Measurements from ENCODE around the gene NHSL2.

The NHSL2 gene

DNA sequence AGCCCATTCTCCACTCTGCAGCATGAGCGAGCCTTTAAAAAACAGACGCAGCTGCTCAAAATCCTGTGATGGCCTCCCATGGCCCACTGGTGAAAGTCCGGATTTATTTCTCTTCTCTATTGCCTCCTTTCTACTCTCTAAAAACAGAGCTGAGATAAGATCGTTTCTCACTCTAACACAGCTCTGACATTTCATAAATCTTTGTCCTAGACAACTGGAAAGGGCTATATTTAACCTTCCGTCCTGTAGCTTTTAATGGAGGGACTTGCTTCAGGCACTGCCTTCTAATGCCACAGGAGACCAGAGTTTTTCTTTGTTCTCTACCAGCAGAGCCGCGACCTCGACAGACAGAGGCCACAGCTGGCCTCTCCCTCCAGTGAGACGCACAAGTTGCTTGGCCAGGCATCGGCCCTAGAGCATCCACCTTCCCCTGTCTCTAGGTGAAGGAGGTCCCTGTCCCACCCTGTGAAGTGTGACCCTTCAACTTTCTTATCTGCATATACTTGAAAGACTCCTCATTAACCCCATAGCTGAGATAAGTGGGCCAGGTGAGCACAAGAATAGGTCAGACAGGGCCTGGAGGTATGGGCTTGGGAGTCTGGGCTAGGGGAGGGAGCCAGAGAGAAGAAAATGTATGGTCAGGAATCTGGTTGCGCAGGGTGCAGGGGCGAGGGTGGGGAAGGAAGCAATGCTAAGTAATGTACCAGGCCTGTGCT is 171.1 kb downstream of the NHSL2 start:
- DNase-seq, result no peak

GRCh38 chrX:72083291-72083690 is 172.6 kb downstream of the NHSL2 start:
- no peak for DNase-seq

DNA sequence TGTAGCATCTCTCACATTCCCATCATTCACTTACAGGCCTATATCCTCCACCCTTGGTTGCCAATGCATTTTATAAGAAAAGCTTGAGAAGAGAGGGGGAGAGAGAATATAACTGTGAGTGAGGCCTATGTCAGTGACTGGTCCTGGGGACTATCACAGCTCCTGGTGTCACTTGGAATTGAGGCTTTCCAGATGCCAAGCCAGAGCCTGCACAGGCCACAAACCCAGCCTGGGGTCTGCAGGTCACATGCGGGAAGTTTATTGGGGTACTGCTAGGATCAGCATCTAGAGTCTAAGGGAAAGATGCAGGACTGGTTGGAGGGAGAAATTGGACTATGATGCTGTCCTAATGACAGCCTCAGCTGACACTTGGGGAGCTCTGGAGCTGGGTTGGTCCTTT is 173.5 kb downstream of the NHSL2 start:
- no peak for DNase-seq

GRCh38 chrX:72086995-72087394 is 176.3 kb downstream of the NHSL2 start:
- DNase-seq, result no peak

- DNase-seq, result no peak
Observed at GRCh38 chrX:72088761-72089160, 178.1 kb downstream of the NHSL2 start.

- DNase-seq, result no peak
Observed at GRCh38 chrX:72089254-72089653, 178.6 kb downstream of the NHSL2 start.

DNA sequence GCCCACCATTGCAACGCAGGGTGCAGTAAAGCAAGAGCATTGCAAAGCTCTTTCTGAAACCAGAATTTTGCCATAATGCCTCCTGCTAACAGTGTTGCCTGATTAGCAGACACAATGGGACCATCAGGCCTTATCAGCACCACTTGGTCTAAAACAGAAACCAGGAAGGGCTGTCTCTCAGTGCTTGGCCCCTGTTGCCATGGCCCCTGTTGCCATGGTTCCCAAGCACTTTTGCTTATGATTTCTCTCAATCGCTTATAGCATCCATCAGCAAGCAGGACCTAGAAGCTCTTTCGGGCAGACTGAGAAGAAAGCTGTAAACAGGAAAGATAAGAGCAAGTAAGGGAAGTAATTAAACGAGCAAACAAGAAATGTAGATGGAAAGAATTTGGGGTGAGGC is 184.2 kb downstream of the NHSL2 start:
- no peak for DNase-seq

DNA sequence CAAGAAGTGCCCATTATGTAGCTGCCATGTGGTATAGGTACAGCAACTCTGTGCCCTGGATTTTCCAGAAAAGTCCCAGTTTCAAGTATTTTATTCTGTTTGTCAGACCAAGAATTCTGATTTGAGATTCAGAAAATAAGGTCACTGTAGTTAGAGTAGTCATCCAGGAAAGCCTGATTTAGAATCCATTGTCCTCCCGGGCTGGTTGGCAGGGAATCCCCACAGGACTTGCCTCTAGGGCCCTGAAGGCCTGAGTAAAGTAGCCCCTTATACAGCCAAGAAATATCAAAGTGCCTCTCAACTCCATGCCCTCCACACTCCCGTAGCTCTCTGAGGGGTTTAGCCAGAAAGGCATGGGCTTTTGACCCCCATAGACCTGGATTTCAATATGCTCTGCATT is 184.7 kb downstream of the NHSL2 start:
- no peak for DNase-seq

- DNase-seq, result no peak
Observed at GRCh38 chrX:72097098-72097497, 186.5 kb downstream of the NHSL2 start.

- DNase-seq, result no peak
Observed at GRCh38 chrX:72100051-72100755, 189.6 kb downstream of the NHSL2 start.

GRCh38 chrX:72100824-72101351 is 190.2 kb downstream of the NHSL2 start:
- peak; percentile 76 for DNase-seq

DNA sequence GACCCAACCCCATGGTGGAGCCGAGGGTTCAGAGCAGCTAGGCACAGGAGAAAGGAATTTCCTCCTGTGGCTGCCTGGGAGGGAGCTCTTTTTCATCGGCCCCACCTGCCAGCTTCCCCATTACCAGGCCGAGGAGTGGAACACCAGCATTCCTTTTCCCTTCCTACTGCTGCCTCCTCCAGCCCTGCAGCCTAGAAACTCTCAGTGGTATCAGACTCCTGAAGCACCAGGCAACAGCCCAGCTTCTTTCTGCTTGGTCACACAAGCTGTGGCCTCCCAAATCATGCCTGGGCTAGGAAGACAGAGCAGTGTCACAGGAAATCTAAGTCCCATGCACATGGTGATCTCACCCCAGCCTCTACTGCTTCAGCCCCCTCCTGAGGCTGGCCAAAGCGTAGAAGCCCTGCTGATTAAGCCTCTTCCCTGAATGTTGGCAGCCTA is 191.0 kb downstream of the NHSL2 start:
- no peak for DNase-seq

DNA sequence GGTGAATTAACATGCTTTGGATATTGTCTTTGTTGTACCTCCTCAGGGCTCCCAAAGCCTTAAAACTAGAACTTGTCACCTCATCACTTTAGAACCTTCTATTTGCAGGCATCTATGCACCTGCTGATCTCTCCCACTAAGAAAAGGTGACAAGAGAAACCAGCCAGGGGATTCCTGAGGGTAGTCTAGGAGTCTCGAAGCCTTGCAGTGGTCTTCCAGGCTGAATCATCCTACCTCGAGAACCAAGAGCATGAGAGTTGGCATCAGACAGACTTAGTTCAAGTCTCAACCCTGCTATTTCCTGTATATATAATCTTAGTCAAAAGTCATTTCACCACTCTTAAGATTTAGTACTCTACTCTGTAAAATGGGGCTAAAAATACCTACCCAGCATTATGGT is 191.5 kb downstream of the NHSL2 start:
- DNase-seq, result no peak

GRCh38 chrX:72102760-72103159 is 192.1 kb downstream of the NHSL2 start:
- DNase-seq, result no peak

GRCh38 chrX:72105436-72105835 is 194.8 kb downstream of the NHSL2 start:
- no peak for DNase-seq

- no peak for DNase-seq
Observed at GRCh38 chrX:72107320-72107719, 196.7 kb downstream of the NHSL2 start.

GRCh38 chrX:72107841-72108595 is 197.4 kb downstream of the NHSL2 start:
- DNase-seq, result no peak

GRCh38 chrX:72108666-72109065 is 198.0 kb downstream of the NHSL2 start:
- no peak for DNase-seq

DNA sequence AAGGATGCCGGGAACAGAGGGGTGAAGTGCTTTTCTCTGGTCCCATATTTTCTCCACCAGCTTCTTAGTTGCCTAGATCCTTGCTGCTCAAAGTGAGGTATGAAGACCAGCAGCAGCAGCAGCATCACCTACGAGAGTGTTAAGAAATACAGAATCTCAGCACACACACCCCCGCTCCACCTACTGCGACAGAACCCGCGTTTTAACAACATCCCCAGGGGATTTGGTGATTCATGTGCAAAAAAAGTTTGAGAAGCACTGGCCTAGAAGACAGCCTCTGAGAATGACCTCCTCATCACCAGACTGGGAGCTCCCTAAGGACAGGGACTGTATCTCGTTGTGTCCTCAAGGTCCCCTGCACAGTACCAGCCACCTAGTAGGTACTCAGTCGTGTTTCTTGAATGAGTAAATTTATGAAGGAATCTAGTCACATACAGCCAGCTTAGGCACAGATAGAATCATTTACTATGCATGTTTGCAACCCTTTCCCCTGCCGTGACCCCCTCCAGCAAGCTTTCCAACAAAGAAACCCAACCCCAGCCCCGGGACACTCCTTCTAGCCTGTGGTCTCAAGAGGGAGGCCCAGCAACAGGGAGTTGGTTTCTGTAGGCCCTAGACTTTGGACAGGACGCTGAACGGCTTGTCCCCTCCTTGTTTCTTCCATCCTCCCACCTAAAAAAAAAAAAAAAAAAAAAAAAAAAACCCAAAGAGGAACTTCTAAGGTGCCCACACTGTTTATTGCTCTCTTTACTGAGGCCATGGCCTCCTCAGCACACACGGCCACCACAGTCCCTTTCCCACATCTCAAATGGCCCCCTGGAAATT is 199.6 kb downstream of the NHSL2 start:
- no peak for DNase-seq

GRCh38 chrX:72110876-72111708 is 200.4 kb downstream of the NHSL2 start:
- DNase-seq, result no peak

- DNase-seq, result no peak
Observed at GRCh38 chrX:72113461-72113860, 202.8 kb downstream of the NHSL2 start.

DNA sequence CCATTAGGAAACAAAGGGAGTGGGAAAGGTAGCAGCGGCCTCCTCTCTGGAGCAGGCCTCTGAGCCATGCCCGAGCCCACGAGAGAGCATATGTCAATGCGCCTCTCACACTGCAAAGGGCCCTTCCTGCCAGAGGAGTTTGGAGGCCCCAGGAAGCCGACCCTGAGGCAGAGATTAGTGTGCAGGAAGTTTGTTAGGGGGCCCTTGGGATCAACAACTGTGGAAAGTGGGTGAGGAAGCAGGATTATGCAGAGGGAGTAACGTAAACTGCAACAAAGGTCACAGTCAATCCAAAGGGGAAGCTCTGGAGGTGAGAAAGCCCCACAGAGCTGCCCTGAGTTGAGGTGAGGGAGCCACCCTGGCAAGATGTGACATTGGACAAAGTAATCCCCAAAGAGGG is 203.7 kb downstream of the NHSL2 start:
- DNase-seq, result no peak

All from activated CD8-positive, alpha-beta memory T cell treated with anti-CD3 and anti-CD28 coated beads, Interleukin-2, amount 50 U/mL, for 48 hours (primary cell).